Head of caudate nucleus (tissue), 42 donors: ENCODE data around the gene FFAR1.
"Not testable (repeated sequence)": the region's sequence is repeated elsewhere in the genome, so short reads cannot be mapped to it uniquely, and the experiment has no call there.

Source experiments
- DNase-seq, 42 donors: peaks; one replicate each; pipeline versions ENCODE4 v3.0.0 to v3.0.0-alpha.2; 2020 to 2021; ENCODE audit warnings: mixed read lengths in 7 of 42
- intact Hi-C: fragments of 100-400 bp; cut with DNase I; formaldehyde crosslinking; loops from one replicate; pipeline ENCODE4 v1.15.0; 2022

The FFAR1 gene

GRCh38 chr19:35352448-35353304, 5.0 kb downstream of the FFAR1 start:
- intact Hi-C loops = loop anchor here (5.0 kb wide), 1 partner anchor 145 kb away; no protein-coding TSS in a partner anchor
- DNase-seq = peak; percentile 58 to 92 (median 82)

- intact Hi-C loops = loop anchor here (5.0 kb wide), 1 partner anchor 144 kb away; no protein-coding TSS in a partner anchor
- peak in 1 of 42 donors; percentile 21 for DNase-seq
Measured at GRCh38 chr19:35353635-35354034, 5.9 kb downstream of the FFAR1 start.

GRCh38 chr19:35354898-35355297, 7.2 kb downstream of the FFAR1 start:
- intact Hi-C loops = loop anchor here (5.0 kb wide), 1 partner anchor 142 kb away; no protein-coding TSS in a partner anchor
- DNase-seq = peak in 1 of 42 donors; percentile 25

GRCh38 chr19:35355791-35356460, 8.2 kb downstream of the FFAR1 start:
- intact Hi-C loops = no loop called here
- peak in 1 of 42 donors; percentile 34 for DNase-seq

GRCh38 chr19:35357867-35358573, 10.3 kb downstream of the FFAR1 start, which contains the start of gene FFAR3:
TSS of gene FFAR3 (plus strand) at chr19:35358460. CDS start at chr19:35358891, 431 bp downstream.
- intact Hi-C loops = no loop called here
- DNase-seq = peak in 24 of 42 donors; percentile 18 to 71 (median 42)

- intact Hi-C loops = not testable (repeated sequence)
- DNase-seq = peak in 1 of 42 donors; percentile 9
Measured at GRCh38 chr19:35358834-35359233, 11.1 kb downstream of the FFAR1 start.

GRCh38 chr19:35359395-35359794, 11.7 kb downstream of the FFAR1 start:
- intact Hi-C loops, DNase-seq: not testable (repeated sequence)

- DNase-seq, intact Hi-C loops: not testable (repeated sequence)
Measured at GRCh38 chr19:35360081-35360480, 12.4 kb downstream of the FFAR1 start.

GRCh38 chr19:35360880-35361420, 13.2 kb downstream of the FFAR1 start:
- no peak for DNase-seq
- intact Hi-C loops = no loop called here

- DNase-seq = peak in 1 of 42 donors; percentile 10
- intact Hi-C loops = no loop called here
Measured at GRCh38 chr19:35362261-35363000, 14.7 kb downstream of the FFAR1 start.

GRCh38 chr19:35363001-35363590, 15.4 kb downstream of the FFAR1 start:
- intact Hi-C loops = no loop called here
- DNase-seq = peak in 1 of 42 donors; percentile 14

GRCh38 chr19:35363711-35364425, 16.2 kb downstream of the FFAR1 start:
- intact Hi-C loops = no loop called here
- DNase-seq = no peak

GRCh38 chr19:35365303-35365702, 17.6 kb downstream of the FFAR1 start:
- DNase-seq = no peak
- intact Hi-C loops = no loop called here

- intact Hi-C loops = no loop called here
- no peak for DNase-seq
Measured at GRCh38 chr19:35368378-35368777, 20.7 kb downstream of the FFAR1 start.

GRCh38 chr19:35369522-35369921, 21.8 kb downstream of the FFAR1 start:
- DNase-seq = no peak
- intact Hi-C loops = no loop called here

- intact Hi-C loops = no loop called here
- DNase-seq = no peak
Measured at GRCh38 chr19:35370722-35371121, 23.0 kb downstream of the FFAR1 start, which contains the start of gene GPR42. TSS of gene GPR42 (plus strand) at chr19:35371068. CDS start at chr19:35371360, 292 bp downstream.

GRCh38 chr19:35373492-35373891, 25.8 kb downstream of the FFAR1 start:
- intact Hi-C loops = no loop called here
- peak in 1 of 42 donors; percentile 25 for DNase-seq
